Peyer's patch (tissue), 4 donors: ENCODE data around the gene B3GALT5. TPM values are rescaled to one million over a fixed set of nuclear protein-coding genes. Genes with fewer than 3 reads are reported as not detected.

Experiments
- DNase-seq, 3 donors: peaks; one replicate each; pipeline ENCODE4 v3.0.0-alpha.2; 2017 to 2019
- H3K27ac ChIP-seq, 4 donors: fragments of 200-600 bp; sonication (generic); one replicate each; pipeline ENCODE4 v1.5.1; 2016 to 2019
- H3K27me3 ChIP-seq, 2 donors: fragments of 200-600 bp; sonication (generic); one replicate each; pipeline ENCODE4 v1.5.1; 2019
- H3K36me3 ChIP-seq, 3 donors: fragments of 200-600 bp; sonication (generic); one replicate each; pipeline ENCODE4 v1.5.1; 2016 to 2019
- H3K4me1 ChIP-seq, 4 donors: fragments of 200-600 bp; sonication (generic); one replicate each; pipeline ENCODE4 v1.5.1; 2016 to 2019
- H3K4me3 ChIP-seq, 4 donors: fragments of 200-600 bp; sonication (generic); 1 replicate in 3 of 4; 2 replicates in 1 of 4; pipeline ENCODE4 v1.5.1; 2016 to 2019; ENCODE audit warnings: mild to moderate bottlenecking in 1 of 4
- H3K9me3 ChIP-seq, 4 donors: fragments of 200-600 bp; sonication (generic); one replicate each; pipeline ENCODE4 v1.5.1; 2016 to 2019; ENCODE audit warnings: mild to moderate bottlenecking in 1 of 4
- CTCF ChIP-seq, 6 experiments: fragments of 450-650 bp in 4 of 6; fragments of 200-600 bp in 2 of 6; sonication (generic) in 1 of 6; IDR thresholded peaks; one replicate each; pipeline ENCODE4 v1.5.1; 2017 to 2019; ENCODE audit warnings: antibody characterized with exemption in 6 of 6, mild to moderate bottlenecking in 3 of 6, moderate library complexity in 1 of 6
- POLR2A ChIP-seq, 2 donors: fragments of 450-650 bp; IDR thresholded peaks; one replicate each; pipeline ENCODE4 v1.5.1; 2017; ENCODE audit warnings: antibody characterized with exemption in 2 of 2, mild to moderate bottlenecking in 2 of 2, moderate library complexity in 2 of 2
- total RNA-seq, 4 donors: library from RNA; depleted of rRNA; stranded (reverse); fragments of >200 nt; gene quantifications; one replicate each; pipeline ENCODE4 v1.1.0, GENCODE V29; 2016

Gene B3GALT5
- total RNA-seq, 4 donors from 2014 or later: 16.5 to 147 (median 125) TPM

DNA sequence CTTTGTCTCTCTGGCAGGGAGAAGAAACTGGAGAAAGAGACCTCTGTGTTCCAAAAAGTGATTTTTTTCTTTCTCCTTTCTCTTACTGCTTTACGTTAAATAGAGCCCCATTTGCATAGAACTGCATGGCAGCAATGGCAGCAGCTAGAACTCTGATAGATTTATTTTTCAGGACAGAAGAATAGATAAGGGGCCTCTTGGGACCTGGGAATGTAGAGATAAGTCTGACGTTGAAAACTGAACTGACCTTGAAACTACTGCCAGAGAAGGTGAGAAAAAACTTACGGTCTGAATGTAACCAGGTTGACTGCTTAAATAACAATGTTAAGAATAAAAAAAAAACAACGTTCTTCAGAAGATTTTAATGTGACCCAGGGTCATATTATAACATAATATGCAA is 25.4 kb upstream of the B3GALT5 start:
- Histone ChIP-seq H3K9me3 (peaks cover 0 to 5% (median 0%) of the 10 kb centered on the region in 4 donors), H3K36me3 (no peaks in the 10 kb centered on the region), H3K4me3 (no peak overlapping the region), H3K27ac (no peak overlapping the region), H3K4me1 (no peaks in the 10 kb centered on the region), H3K27me3 (no peaks in the 10 kb centered on the region)
- no peak for TF ChIP-seq CTCF (IDR thresholded peaks at IDR 0.05)
- TF ChIP-seq POLR2A (IDR thresholded peaks at IDR 0.05): no peak
- no peak for DNase-seq

DNA sequence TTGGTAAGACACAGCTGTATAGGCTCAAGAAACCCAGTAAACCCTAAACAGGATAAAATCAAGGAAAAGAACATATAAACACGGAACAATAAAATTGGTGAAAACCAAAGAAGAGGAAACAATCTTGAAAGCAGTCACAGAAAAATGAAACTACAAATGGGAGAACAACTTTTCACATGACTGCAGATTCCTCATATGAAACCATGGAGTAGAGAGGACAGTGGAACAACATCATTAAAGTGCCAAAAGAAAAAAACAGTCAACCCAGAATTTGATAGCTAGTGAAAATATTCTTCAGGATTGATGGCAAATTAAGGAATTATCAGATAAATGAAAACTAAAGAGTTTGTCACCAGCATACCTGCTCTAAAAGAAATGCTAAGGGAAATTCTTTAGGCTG is 23.9 kb upstream of the B3GALT5 start:
- no peaks in the 10 kb centered on the region for H3K4me1 ChIP-seq
- peaks cover 0 to 5% (median 0%) of the 10 kb centered on the region in 4 donors for H3K9me3 ChIP-seq
- H3K27ac ChIP-seq: no peak overlapping the region
- no peak overlapping the region for H3K4me3 ChIP-seq
- H3K36me3 ChIP-seq: no peaks in the 10 kb centered on the region
- DNase-seq: no peak
- H3K27me3 ChIP-seq: no peaks in the 10 kb centered on the region
- no peak for TF ChIP-seq CTCF (IDR thresholded peaks at IDR 0.05)
- no peak for TF ChIP-seq POLR2A (IDR thresholded peaks at IDR 0.05)

GRCh38 chr21:39593522-39593921 is 19.2 kb upstream of the B3GALT5 start:
- peaks cover 0 to 5% (median 0%) of the 10 kb centered on the region in 4 donors for H3K9me3 ChIP-seq
- H3K4me1 ChIP-seq: no peaks in the 10 kb centered on the region
- H3K27me3 ChIP-seq: no peaks in the 10 kb centered on the region
- no peak overlapping the region for H3K4me3 ChIP-seq
- TF ChIP-seq CTCF (IDR thresholded peaks at IDR 0.05) (no peak), POLR2A (IDR thresholded peaks at IDR 0.05) (no peak)
- H3K36me3 ChIP-seq: no peaks in the 10 kb centered on the region
- no peak for DNase-seq
- no peak overlapping the region for H3K27ac ChIP-seq

DNA sequence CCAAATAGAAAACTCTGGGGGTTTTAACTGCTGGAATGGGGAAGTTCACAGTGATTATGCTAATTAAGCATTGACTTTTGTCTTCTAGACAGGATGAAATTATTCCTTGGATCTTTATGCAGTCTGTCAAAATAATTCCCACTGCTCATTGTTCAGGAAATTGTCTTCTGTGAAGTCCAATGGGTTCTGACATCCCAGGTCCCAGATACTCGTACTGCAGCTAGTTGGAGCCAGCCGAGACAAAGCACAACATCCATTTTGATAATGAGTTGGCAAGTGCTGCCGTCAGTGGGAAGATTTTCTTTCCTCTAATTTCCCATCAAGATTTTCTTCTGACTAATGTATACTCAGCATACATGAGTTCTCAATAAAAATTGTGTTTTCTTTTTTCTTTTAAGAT is 17.3 kb upstream of the B3GALT5 start:
- DNase-seq: no peak
- Histone ChIP-seq H3K36me3 (no peaks in the 10 kb centered on the region), H3K27ac (no peak overlapping the region), H3K9me3 (no peaks in the 10 kb centered on the region), H3K4me1 (no peaks in the 10 kb centered on the region), H3K4me3 (no peak overlapping the region), H3K27me3 (no peaks in the 10 kb centered on the region)
- TF ChIP-seq CTCF (IDR thresholded peaks at IDR 0.05) (no peak), POLR2A (IDR thresholded peaks at IDR 0.05) (no peak)

GRCh38 chr21:39597595-39597994 is 15.1 kb upstream of the B3GALT5 start:
- no peak overlapping the region for H3K27ac ChIP-seq
- H3K4me3 ChIP-seq: no peak overlapping the region
- no peak for DNase-seq
- H3K36me3 ChIP-seq: no peaks in the 10 kb centered on the region
- TF ChIP-seq CTCF (IDR thresholded peaks at IDR 0.05) (no peak), POLR2A (IDR thresholded peaks at IDR 0.05) (no peak)
- H3K9me3 ChIP-seq: no peaks in the 10 kb centered on the region
- no peaks in the 10 kb centered on the region for H3K27me3 ChIP-seq
- H3K4me1 ChIP-seq: no peaks in the 10 kb centered on the region
